ENCODE data around the gene TP53TG5.

Gene TP53TG5

GRCh38 chr20:45409521-45410272 lies 31.6 kb upstream of the TP53TG5 start:
- TF ChIP-seq CTCF (IDR thresholded peaks at IDR 0.05; ENCODE audit: low read depth, low read length, missing control alignments): no peak
- no peak for DNase-seq (ENCODE audit: extremely low read depth, low read depth)
- H3K4me3 ChIP-seq (replicated peaks; ENCODE audit: low read depth, low read length): no peak overlapping the region

- no peak overlapping the region for H3K4me3 ChIP-seq (replicated peaks; ENCODE audit: low read depth, low read length)
- no peak for DNase-seq (ENCODE audit: extremely low read depth, low read depth)
- no peak for TF ChIP-seq CTCF (IDR thresholded peaks at IDR 0.05; ENCODE audit: low read depth, low read length, missing control alignments)
These were observed 30.6 kb upstream of the TP53TG5 start for GRCh38 chr20:45408646-45409213.

GRCh38 chr20:45407783-45408645 lies 29.9 kb upstream of the TP53TG5 start, which contains the start of gene DBNDD2:
DBNDD2 (plus strand) TSS chr20:45408289; CDS start chr20:45408468, 179 bp downstream.
- no peak for TF ChIP-seq CTCF (IDR thresholded peaks at IDR 0.05; ENCODE audit: low read depth, low read length, missing control alignments)
- peak within 1 kb of the TSS; percentile 72 for H3K4me3 ChIP-seq (replicated peaks; ENCODE audit: low read depth, low read length)
- DNase-seq (ENCODE audit: extremely low read depth, low read depth): no peak

- peak overlapping the region; percentile 72 for H3K4me3 ChIP-seq (replicated peaks; ENCODE audit: low read depth, low read length)
- no peak for TF ChIP-seq CTCF (IDR thresholded peaks at IDR 0.05; ENCODE audit: low read depth, low read length, missing control alignments)
- DNase-seq (ENCODE audit: extremely low read depth, low read depth): no peak
These were observed 29.1 kb upstream of the TP53TG5 start for GRCh38 chr20:45407067-45407745.

- H3K4me3 ChIP-seq (replicated peaks; ENCODE audit: low read depth, low read length): peak overlapping the region; percentile 72
- TF ChIP-seq CTCF (IDR thresholded peaks at IDR 0.05; ENCODE audit: low read depth, low read length, missing control alignments): no peak
- DNase-seq (ENCODE audit: extremely low read depth, low read depth): no peak
These were observed 28.3 kb upstream of the TP53TG5 start for GRCh38 chr20:45406260-45407066.
